ENCODE data around the gene RAB11FIP5. TPM values are rescaled to one million over a fixed set of nuclear protein-coding genes. Genes with fewer than 3 reads are reported as not detected.

RAB11FIP5 gene
- total and polyA plus RNA-seq, 9 of the 15 experiments (the other 6 are each of a cell fraction or from before 2014, with no cell fraction given) = 1.7 to 14.4 (median 6.4) TPM

- DNase-seq (ENCODE audit: extremely low read depth in 1 of 4, low spot score in 3 of 4) (no peak), FAIRE-seq (no peak), ATAC-seq (no peak)
- Histone ChIP-seq H3K4me3 (no peak overlapping the region), H3K79me2 (ENCODE audit: control insufficient read depth, insufficient read depth, low read length) (no peaks in the 10 kb centered on the region), H3K9ac (ENCODE audit: insufficient read depth in 1 of 2, low read depth in 2 of 2, low read length in 2 of 2) (no peak overlapping the region), H3K9me1 (ENCODE audit: control insufficient read depth, insufficient read depth, low read length) (no peaks in the 10 kb centered on the region), H3K27ac (ENCODE audit: extremely low read depth, low read depth, low read length) (no peak overlapping the region), H3K4me1 (replicated peaks in 1 of 2; ENCODE audit: control insufficient read depth in 2 of 2, insufficient read depth in 2 of 2, low read length in 2 of 2) (peaks cover 12 to 14% of the 10 kb centered on the region in 2 experiments; a peak in 4 of 5 replicates), H3K4me2 (ENCODE audit: insufficient read depth, low read length) (no peak overlapping the region), H3K27me3 (ENCODE audit: control insufficient read depth in 2 of 2, insufficient read depth in 2 of 2, low read length in 2 of 2) (no peaks in the 10 kb centered on the region), H2AFZ (ENCODE audit: low read depth, low read length) (no peak overlapping the region), H3K36me3 (ENCODE audit: control insufficient read depth, insufficient read depth, low read length) (peaks cover 12% of the 10 kb centered on the region; the same call in 1 of the 3 replicates), H4K20me1 (replicated peaks; ENCODE audit: control insufficient read depth, insufficient read depth, low read length) (no peaks in the 10 kb centered on the region; the same call in 1 of the 2 replicates), H3K9me3 (replicated peaks; ENCODE audit: control insufficient read depth, insufficient read depth, low read depth, low read length) (no peaks in the 10 kb centered on the region)
- WGBS (ENCODE audit: insufficient coverage, low coverage, missing lambda C conversion rate) = 89% methylated on average over 5 of the region's 5 CpGs
- intact Hi-C loops (cut with micrococcal nuclease) (no loop called here), in situ Hi-C loops (cut with MboI) (no loop called here)
- CTCF ChIA-PET (ENCODE audit: low intra/inter-chr PET ratio) = no interaction called here
- BruUV-seq (replicated peaks) = no TSS peak
- TF ChIP-seq SNAPC5 (CRISPR knock-in tag; IDR thresholded peaks at IDR 0.05) (no peak), GTF3C2 (IDR thresholded peaks at IDR 0.05; ENCODE audit: borderline replicate concordance, extremely low read depth, insufficient read length) (no peak), RBM34 (IDR thresholded peaks at IDR 0.05; ENCODE audit: borderline replicate concordance, insufficient read depth, low read length) (no peak), RFX1 (IDR thresholded peaks at IDR 0.05) (peak; percentile 73), JUND (IDR thresholded peaks at IDR 0.05; ENCODE audit: borderline replicate concordance, low read depth, low read length) (no peak), JUND (tag; IDR thresholded peaks at IDR 0.05; ENCODE audit: borderline replicate concordance, low read depth, low read length) (no peak)
- POLR2A ChIA-PET = interaction anchor here (0.6 kb wide), 1 partner anchor 15 kb away, joined by 3 read pairs; no protein-coding TSS in a partner anchor
These were observed 80.0 kb downstream of the RAB11FIP5 start for GRCh38 chr2:73032702-73033097.
